Neutrophil (primary cell): ENCODE measurements around the gene UNC5B.

ENCODE experiments used
- H3K27ac ChIP-seq: fragments of 200-600 bp; sonication (generic); 2 replicates; pipeline ENCODE4 v1.5.1; 2016; ENCODE audit warnings: mild to moderate bottlenecking, moderate library complexity
- H3K27me3 ChIP-seq: fragments of 200-600 bp; sonication (generic); 2 replicates; pipeline ENCODE4 v1.6.0; 2016; ENCODE audit warnings: mild to moderate bottlenecking
- H3K36me3 ChIP-seq: fragments of 200-600 bp; sonication (generic); 2 replicates; pipeline ENCODE4 v1.5.1; 2017
- H3K4me1 ChIP-seq, 2 experiments: fragments of 200-600 bp in 1 of 2; sonication (generic) in 1 of 2; 1 replicate in 1 of 2; 2 replicates in 1 of 2; pipeline versions ENCODE4 v1.5.1 to v1.6.1; 2013 to 2016; ENCODE audit warnings: low read depth in 1 of 2, low read length in 1 of 2, mild to moderate bottlenecking in 1 of 2, moderate library complexity in 1 of 2; ENCODE audit not compliant: control insufficient read depth in 1 of 2, insufficient read depth in 1 of 2
- H3K4me3 ChIP-seq, 2 experiments: fragments of 200-600 bp in 1 of 2; sonication (generic) in 1 of 2; 1 replicate in 1 of 2; 2 replicates in 1 of 2; pipeline ENCODE4 v1.5.1; 2013 to 2016; ENCODE audit warnings: low read depth in 1 of 2, low read length in 1 of 2, mild to moderate bottlenecking in 1 of 2, moderate library complexity in 1 of 2
- H3K9me3 ChIP-seq: fragments of 200-600 bp; sonication (generic); 2 replicates; pipeline ENCODE4 v1.5.1; 2016
- TF ChIP-seq, protein P1 (sequence below): fragments of 200-600 bp; sonication (generic); IDR thresholded peaks from 2 replicates; pipeline ENCODE4 v1.5.1; 2016; ENCODE audit warnings: antibody characterized with exemption

UNC5B gene

GRCh38 chr10:71191019-71191418, 21.4 kb upstream of the UNC5B start:
- Histone ChIP-seq H3K9me3 (no peaks in the 10 kb centered on the region), H3K36me3 (no peaks in the 10 kb centered on the region), H3K4me3 (no peak overlapping the region), H3K4me1 (no peaks in the 10 kb centered on the region), H3K27me3 (peaks cover 17% of the 10 kb centered on the region), H3K27ac (no peak overlapping the region)
- TF ChIP-seq, protein P1, sequence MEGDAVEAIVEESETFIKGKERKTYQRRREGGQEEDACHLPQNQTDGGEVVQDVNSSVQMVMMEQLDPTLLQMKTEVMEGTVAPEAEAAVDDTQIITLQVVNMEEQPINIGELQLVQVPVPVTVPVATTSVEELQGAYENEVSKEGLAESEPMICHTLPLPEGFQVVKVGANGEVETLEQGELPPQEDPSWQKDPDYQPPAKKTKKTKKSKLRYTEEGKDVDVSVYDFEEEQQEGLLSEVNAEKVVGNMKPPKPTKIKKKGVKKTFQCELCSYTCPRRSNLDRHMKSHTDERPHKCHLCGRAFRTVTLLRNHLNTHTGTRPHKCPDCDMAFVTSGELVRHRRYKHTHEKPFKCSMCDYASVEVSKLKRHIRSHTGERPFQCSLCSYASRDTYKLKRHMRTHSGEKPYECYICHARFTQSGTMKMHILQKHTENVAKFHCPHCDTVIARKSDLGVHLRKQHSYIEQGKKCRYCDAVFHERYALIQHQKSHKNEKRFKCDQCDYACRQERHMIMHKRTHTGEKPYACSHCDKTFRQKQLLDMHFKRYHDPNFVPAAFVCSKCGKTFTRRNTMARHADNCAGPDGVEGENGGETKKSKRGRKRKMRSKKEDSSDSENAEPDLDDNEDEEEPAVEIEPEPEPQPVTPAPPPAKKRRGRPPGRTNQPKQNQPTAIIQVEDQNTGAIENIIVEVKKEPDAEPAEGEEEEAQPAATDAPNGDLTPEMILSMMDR: no peak

DNA sequence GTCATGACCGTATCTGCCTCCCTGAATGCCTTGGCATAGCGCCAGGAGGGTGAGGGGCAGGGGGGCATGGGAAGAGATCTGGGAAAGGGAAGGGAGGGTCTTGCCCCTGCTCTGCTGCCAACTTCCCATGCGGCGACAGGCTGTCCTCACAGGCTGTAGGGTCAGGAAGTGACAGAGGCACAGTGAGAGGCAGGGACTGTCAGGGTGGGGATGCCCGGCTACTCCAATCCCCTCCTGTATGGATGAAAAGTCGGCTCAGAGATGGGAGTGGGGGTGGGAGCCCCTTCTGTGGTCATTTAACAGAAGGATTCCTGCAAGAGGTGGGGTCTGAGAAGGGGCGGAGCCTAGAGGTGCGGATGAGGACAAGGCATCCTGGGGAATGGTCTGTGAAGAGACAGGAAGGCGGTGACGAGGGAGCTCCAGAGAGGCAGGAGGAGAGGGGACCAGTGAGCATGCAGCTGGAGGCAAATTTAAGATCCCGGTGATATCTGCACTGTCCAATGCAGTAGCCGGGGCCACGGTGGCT, 20.8 kb upstream of the UNC5B start:
- TF ChIP-seq, protein P1: no peak
- Histone ChIP-seq H3K4me1 (no peaks in the 10 kb centered on the region), H3K4me3 (no peak overlapping the region), H3K27me3 (peaks cover 17% of the 10 kb centered on the region), H3K9me3 (no peaks in the 10 kb centered on the region), H3K27ac (no peak overlapping the region), H3K36me3 (no peaks in the 10 kb centered on the region)

GRCh38 chr10:71193516-71193915, 18.9 kb upstream of the UNC5B start:
- no peak overlapping the region for H3K4me3 ChIP-seq
- TF ChIP-seq, protein P1: no peak
- no peaks in the 10 kb centered on the region for H3K9me3 ChIP-seq
- H3K27me3 ChIP-seq: peaks cover 17% of the 10 kb centered on the region
- H3K27ac ChIP-seq: no peak overlapping the region
- H3K36me3 ChIP-seq: no peaks in the 10 kb centered on the region
- H3K4me1 ChIP-seq: no peaks in the 10 kb centered on the region

- H3K27ac ChIP-seq: no peak overlapping the region
- H3K27me3 ChIP-seq: peaks cover 10% of the 10 kb centered on the region
These were observed 14.4 kb upstream of the UNC5B start for GRCh38 chr10:71197955-71198354.

DNA sequence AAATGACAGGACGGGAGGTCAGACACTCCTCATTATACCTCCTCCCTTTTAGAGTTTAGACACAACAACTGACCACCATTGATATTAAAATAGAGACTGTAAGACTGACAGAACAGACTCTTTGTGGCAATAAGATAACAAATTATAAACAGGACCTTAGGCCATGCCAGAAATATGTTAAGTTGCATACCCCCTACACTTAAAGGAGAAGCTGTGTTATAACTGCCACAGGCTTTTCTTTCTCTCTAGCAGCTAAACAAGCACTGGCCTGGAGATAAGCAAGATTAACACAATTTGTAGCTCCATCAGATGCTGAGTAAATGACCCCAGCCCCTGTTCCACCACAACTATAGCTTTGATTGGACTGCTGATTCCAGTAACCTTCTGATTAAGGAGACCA, 10.5 kb upstream of the UNC5B start:
- TF ChIP-seq, protein P1: no peak
- Histone ChIP-seq H3K27me3 (peaks cover 46% of the 10 kb centered on the region), H3K36me3 (no peaks in the 10 kb centered on the region), H3K4me3 (no peak overlapping the region), H3K4me1 (no peaks in the 10 kb centered on the region), H3K27ac (no peak overlapping the region), H3K9me3 (no peaks in the 10 kb centered on the region)

More at GRCh38 chr10:71197955-71198354, 14.4 kb upstream of the UNC5B start:
- no peaks in the 10 kb centered on the region for H3K36me3 ChIP-seq
- H3K9me3 ChIP-seq: no peaks in the 10 kb centered on the region
- no peak overlapping the region for H3K4me3 ChIP-seq
- TF ChIP-seq, protein P1: no peak
- H3K4me1 ChIP-seq: no peaks in the 10 kb centered on the region

DNA sequence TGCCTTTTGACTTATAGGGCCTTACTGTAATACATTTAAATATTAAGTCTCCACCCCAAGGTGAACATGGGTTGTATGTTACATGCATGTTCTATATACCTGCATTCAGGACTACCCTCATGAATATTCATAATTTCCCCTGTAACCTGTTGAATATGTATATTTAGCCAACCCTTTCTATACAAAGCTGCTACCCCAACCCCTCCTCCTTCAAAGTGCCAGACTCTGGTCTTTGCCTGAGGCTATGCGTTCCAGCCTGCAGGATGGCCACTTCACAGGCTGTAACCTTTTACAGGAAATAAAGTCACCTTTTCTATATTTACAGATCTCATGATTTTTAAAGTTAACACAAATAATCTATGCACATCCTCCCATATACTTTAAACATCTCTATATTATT, 10.1 kb upstream of the UNC5B start:
- peaks cover 51% of the 10 kb centered on the region for H3K27me3 ChIP-seq

More for the DNA sequence above, 10.1 kb upstream of the UNC5B start:
- H3K4me3 ChIP-seq: no peak overlapping the region
- no peak overlapping the region for H3K27ac ChIP-seq
- TF ChIP-seq, protein P1: no peak
- H3K36me3 ChIP-seq: no peaks in the 10 kb centered on the region
- H3K9me3 ChIP-seq: no peaks in the 10 kb centered on the region
- no peaks in the 10 kb centered on the region for H3K4me1 ChIP-seq
